ENCODE measurements around the gene TRPM7. TPM values are rescaled to one million over a fixed set of nuclear protein-coding genes. Genes with fewer than 3 reads are reported as not detected.

TRPM7 gene
- total RNA-seq, 2 donors from 2014 or later = 28.3 to 34.7 TPM

DNA sequence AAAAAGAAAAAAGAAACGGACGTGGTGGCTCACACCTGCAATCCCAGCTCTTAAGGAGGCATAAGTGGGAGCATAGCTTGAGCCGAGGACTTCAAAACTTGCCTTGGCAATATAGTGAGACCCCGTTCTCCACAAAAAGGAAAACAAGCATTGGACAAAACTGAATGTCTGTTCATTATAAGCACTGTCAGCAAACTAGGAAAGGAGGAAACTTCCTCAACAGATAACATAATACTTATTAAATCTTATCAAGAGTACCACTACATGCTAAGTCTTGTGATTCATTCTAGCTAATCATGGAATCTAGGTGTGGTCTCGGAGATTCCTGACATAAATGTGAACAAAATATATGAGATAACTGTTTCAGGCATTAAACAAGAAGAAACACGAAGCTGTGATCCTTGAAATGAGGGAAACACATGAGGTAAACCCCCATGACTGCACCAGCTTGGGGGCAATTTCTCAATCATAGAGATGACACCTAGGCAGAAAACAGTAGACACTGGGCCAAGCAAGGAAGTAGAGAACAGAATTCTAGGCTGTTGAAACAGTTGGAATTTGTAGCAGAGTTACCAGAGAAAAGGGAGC, 33.3 kb downstream of the TRPM7 start:
- H3K4me3 ChIP-seq = no peak overlapping the region
- no peaks in the 10 kb centered on the region for H3K4me1 ChIP-seq
- no peaks in the 10 kb centered on the region for H3K27me3 ChIP-seq
- no peak for DNase-seq
- intact Hi-C loops (cut with DNase I) = no loop called here
- H3K27ac ChIP-seq = no peak overlapping the region
- no peak overlapping the region for H3K9ac ChIP-seq (ENCODE audit: low read depth in 2 of 2, low read length in 2 of 2)
- H3K36me3 ChIP-seq = peaks cover 5% of the 10 kb centered on the region
- TF ChIP-seq, protein P1, sequence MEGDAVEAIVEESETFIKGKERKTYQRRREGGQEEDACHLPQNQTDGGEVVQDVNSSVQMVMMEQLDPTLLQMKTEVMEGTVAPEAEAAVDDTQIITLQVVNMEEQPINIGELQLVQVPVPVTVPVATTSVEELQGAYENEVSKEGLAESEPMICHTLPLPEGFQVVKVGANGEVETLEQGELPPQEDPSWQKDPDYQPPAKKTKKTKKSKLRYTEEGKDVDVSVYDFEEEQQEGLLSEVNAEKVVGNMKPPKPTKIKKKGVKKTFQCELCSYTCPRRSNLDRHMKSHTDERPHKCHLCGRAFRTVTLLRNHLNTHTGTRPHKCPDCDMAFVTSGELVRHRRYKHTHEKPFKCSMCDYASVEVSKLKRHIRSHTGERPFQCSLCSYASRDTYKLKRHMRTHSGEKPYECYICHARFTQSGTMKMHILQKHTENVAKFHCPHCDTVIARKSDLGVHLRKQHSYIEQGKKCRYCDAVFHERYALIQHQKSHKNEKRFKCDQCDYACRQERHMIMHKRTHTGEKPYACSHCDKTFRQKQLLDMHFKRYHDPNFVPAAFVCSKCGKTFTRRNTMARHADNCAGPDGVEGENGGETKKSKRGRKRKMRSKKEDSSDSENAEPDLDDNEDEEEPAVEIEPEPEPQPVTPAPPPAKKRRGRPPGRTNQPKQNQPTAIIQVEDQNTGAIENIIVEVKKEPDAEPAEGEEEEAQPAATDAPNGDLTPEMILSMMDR (IDR thresholded peaks at IDR 0.05) = no peak
- H3K9me3 ChIP-seq = no peaks in the 10 kb centered on the region

GRCh38 chr15:50652671-50653070, 33.9 kb downstream of the TRPM7 start:
- Histone ChIP-seq H3K27me3 (no peaks in the 10 kb centered on the region), H3K27ac (no peak overlapping the region), H3K36me3 (peaks cover 5% of the 10 kb centered on the region), H3K4me1 (no peaks in the 10 kb centered on the region), H3K4me3 (no peak overlapping the region), H3K9ac (ENCODE audit: low read depth in 2 of 2, low read length in 2 of 2) (no peak overlapping the region), H3K9me3 (no peaks in the 10 kb centered on the region)
- TF ChIP-seq, protein P1 (IDR thresholded peaks at IDR 0.05) = no peak
- intact Hi-C loops (cut with DNase I) = no loop called here
- DNase-seq = no peak

- intact Hi-C loops (cut with DNase I) = loop anchor here (10.0 kb wide), 1 partner anchor 47 kb away; no protein-coding TSS in a partner anchor
- Histone ChIP-seq H3K36me3 (no peaks in the 10 kb centered on the region), H3K9me3 (no peaks in the 10 kb centered on the region), H3K9ac (ENCODE audit: low read depth in 2 of 2, low read length in 2 of 2) (no peak overlapping the region), H3K4me3 (no peak overlapping the region), H3K27ac (no peak overlapping the region), H3K4me1 (no peaks in the 10 kb centered on the region), H3K27me3 (no peaks in the 10 kb centered on the region)
- TF ChIP-seq, protein P1 (IDR thresholded peaks at IDR 0.05) = no peak
- no peak for DNase-seq
These were observed 45.3 kb downstream of the TRPM7 start for GRCh38 chr15:50641318-50641717.

DNA sequence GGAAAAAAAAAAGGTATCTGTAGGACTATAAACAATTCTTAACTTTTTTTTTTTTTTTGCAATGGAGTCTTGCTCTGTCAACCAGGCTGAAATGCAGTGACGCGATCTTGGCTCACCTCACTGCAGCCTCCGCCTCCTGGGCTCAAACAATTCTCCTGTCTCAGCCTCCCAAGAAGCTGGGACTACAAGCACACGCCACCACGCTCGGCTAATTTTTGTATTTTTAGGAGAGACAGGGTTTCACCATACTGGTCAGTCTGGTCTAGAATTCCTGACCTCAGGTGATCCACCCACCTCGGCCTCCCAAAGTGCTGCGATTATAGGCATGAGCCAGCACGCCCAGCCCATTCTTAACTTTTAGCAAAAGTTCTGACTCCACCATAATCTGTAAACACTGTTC, 50.5 kb downstream of the TRPM7 start:
- H3K36me3 ChIP-seq = no peaks in the 10 kb centered on the region
- TF ChIP-seq, protein P1 (IDR thresholded peaks at IDR 0.05) = no peak
- H3K4me3 ChIP-seq = no peak overlapping the region
- DNase-seq = no peak
- no peaks in the 10 kb centered on the region for H3K9me3 ChIP-seq
- H3K9ac ChIP-seq (ENCODE audit: low read depth in 2 of 2, low read length in 2 of 2) = no peak overlapping the region
- H3K27ac ChIP-seq = no peak overlapping the region
- H3K27me3 ChIP-seq = no peaks in the 10 kb centered on the region
- H3K4me1 ChIP-seq = no peaks in the 10 kb centered on the region
- intact Hi-C loops (cut with DNase I) = no loop called here

DNA sequence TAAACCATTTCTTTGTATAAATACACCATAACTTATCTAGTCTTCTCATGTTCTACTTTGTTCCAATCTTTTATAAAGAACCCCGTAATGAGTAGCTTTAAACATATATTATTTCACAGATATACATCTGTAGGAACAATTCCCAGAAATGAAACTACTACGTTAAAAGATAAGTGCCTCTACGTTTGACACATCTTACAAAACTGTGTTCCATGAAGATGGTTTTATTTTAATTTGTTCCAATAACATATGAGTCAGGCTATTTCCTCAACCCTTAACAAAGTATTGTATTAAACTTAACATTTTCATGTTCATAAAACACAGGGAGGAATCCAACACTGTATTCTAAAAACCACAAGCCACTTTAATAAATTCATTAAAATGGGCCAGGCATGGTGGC, 52.9 kb downstream of the TRPM7 start:
- Histone ChIP-seq H3K4me3 (no peak overlapping the region), H3K27me3 (no peaks in the 10 kb centered on the region), H3K9ac (ENCODE audit: low read depth in 2 of 2, low read length in 2 of 2) (no peak overlapping the region), H3K27ac (no peak overlapping the region), H3K4me1 (no peaks in the 10 kb centered on the region), H3K9me3 (no peaks in the 10 kb centered on the region), H3K36me3 (no peaks in the 10 kb centered on the region)
- no peak for DNase-seq
- TF ChIP-seq, protein P1 (IDR thresholded peaks at IDR 0.05) = no peak
- intact Hi-C loops (cut with DNase I) = no loop called here
